HG03159 (cell line): ENCODE results near the gene CYP27A1.
"Not testable (repeated sequence)": the region's sequence is repeated elsewhere in the genome, so short reads cannot be mapped to it uniquely, and the experiment has no call there.

Experiments
- ATAC-seq: cut with Tn5 transposase; IDR thresholded peaks from one replicate; pipeline ENCODE4 v1.9.1; 2021; ENCODE audit warnings: mild to moderate bottlenecking, moderate library complexity; ENCODE audit not compliant: unreplicated experiment

Gene CYP27A1

GRCh38 chr2:218830526-218831306 is 48.8 kb downstream of the CYP27A1 start:
- no peak for ATAC-seq

- no peak for ATAC-seq
Observed at GRCh38 chr2:218831378-218831990, 49.5 kb downstream of the CYP27A1 start, which contains the start of gene PRKAG3. PRKAG3 (minus strand) TSS chr2:218831803.

DNA sequence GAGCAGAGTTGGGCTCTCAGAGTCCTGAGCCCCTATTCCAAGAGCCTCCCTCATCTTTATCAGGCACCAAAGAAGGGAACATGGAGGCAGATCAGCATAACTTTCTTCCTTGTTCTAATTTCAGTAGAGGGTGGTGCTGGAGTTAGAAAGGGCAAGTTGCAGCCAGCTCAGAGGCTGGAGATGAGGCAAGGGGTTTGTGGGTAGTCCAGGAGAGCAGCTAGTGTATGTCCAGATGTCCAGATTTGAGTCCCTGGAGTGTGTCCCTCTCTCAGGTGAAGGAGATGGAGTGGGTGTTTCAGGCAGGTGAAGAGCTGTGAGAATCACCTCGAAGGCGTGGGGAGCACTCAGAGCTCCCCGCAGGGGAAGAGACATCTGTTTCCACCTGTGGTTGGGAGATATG is 50.1 kb downstream of the CYP27A1 start:
- no peak for ATAC-seq

- no peak for ATAC-seq
Observed at GRCh38 chr2:218832520-218832919, 50.6 kb downstream of the CYP27A1 start.

- ATAC-seq = no peak
Observed at GRCh38 chr2:218833023-218833609, 51.2 kb downstream of the CYP27A1 start.

DNA sequence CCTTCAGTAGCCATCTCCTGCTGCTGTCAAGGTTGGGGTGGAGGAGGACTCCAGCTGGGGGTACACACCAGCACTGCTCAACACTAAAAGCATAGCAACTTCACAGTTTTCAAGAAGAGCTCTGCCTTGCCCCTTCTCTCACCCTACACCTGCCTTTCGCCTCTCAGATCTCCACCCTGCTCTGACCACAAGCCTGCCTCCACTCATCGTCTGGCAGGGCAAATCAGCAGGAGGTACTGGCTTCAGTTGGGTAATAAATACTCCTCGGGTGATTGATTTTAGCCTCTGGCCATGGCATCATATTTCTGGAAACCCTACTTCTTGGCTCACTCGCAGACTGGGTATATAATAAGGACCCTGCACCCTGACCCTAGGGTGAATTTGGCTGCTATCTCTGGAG is 52.7 kb downstream of the CYP27A1 start:
- no peak for ATAC-seq

DNA sequence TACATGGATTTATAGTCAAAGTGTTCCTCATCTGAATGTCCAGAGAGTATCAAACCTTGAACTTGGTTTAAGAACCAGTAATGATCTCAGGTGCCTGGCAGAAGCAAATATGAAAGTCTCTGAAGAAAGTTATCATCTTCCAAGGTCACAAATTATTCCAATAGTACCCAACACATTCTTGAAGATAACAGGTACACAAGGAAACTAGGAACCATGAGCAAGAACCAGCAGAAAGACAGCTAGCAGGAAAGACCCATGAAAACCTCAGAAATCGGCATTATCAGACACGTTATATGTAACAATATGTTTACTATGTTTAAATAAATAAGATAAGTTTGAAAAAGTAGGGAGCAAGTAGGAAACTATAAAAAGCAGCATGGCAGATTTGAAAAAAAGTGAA is 55.5 kb downstream of the CYP27A1 start:
- ATAC-seq = no peak

DNA sequence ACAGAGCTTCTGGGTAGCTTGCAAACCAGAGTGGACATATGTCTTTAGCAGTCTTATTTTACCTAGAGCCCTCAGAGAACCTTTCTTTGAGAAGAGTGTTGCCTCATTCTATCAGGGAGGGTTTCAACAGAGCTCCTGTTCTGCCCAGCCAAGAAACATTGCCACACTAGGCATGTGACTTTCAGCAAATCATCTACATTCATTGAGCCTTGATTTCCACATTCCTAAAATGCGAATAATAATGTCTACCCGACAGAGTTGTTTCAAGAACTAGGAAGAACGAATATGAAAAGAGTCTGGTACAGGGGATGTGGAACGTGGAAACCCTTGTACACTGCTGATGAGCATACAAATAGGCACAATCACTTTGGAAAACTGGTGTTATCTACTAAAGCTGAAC is 57.5 kb downstream of the CYP27A1 start:
- ATAC-seq = no peak

GRCh38 chr2:218839888-218840287 is 57.9 kb downstream of the CYP27A1 start:
- ATAC-seq = no peak

- ATAC-seq = not testable (repeated sequence)
Observed at GRCh38 chr2:218844334-218844733, 62.4 kb downstream of the CYP27A1 start.

DNA sequence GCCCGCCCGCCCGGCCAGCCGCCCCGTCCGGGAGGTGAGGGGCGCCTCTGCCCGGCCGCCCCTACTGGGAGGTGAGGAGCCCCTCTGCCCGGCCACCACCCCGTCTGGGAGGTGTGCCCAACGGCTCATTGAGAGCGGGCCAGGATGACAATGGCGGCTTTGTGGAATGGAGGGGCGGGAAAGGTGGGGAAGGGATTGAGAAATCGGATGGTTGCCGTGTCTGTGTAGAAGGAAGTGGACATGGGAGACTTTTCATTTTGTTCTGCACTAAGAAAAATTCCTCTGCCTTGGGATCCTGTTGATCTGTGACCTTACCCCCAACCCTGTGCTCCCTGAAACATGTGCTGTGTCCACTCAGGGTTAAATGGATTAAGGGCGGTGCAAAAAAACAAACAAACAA is 65.0 kb downstream of the CYP27A1 start:
- not testable (repeated sequence) for ATAC-seq

DNA sequence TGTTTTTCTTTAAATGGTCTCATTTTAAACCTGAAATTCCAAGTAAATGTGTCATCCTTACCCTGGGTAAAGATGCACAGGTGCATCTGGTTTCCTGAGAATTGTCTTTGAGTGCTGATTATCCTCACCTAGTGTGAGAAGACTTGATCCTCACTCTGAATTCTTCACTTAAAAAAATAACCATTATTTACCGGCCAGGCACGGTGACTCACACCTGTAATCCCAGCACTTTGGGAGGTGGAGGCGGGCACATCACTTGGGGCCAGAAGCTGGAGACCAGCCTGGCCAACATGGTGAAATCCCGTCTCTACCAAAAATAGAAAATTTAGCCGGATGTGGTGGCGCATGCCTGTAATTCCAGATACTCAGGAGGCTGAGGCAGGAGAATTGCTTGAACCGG is 67.8 kb downstream of the CYP27A1 start:
- no peak for ATAC-seq

DNA sequence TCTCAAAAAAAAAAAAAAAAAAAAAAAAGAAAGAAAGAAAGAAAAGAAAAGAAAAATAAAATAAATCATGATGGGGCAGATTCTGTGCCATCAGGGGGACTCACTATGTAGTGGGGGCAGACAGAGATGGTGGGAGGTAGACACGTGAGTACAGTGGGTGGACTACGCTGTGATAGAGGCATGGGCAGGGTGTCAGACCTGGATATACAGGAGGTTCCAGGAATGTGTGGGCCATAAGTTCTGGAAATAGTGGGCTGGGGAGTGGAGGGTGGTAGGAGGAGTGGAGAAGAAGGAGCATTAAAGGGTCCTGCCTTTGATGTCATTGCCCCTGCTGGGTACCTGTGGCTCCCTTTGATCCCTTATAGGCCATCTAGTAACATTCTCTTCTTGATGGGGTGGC is 68.8 kb downstream of the CYP27A1 start:
- ATAC-seq = no peak

DNA sequence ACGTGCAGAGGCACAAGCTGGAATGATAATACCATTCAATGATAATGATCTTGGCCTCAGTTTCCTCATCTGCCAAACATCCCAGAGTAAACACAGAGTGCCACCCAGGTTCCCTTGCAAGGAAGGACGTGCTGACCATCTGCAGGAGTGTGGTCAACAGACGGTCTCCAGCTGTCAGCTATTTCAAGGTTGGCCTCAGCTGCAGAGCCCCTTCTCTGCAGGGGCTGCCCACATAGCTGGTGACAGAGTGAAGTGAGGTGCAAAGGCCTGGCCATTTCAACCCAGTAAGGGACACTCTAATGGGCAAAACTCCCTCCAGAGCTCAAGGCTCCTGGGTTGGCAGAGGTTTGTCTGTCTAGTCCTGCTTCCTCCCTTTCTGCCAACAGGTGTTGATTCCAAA is 69.3 kb downstream of the CYP27A1 start:
- ATAC-seq = no peak

DNA sequence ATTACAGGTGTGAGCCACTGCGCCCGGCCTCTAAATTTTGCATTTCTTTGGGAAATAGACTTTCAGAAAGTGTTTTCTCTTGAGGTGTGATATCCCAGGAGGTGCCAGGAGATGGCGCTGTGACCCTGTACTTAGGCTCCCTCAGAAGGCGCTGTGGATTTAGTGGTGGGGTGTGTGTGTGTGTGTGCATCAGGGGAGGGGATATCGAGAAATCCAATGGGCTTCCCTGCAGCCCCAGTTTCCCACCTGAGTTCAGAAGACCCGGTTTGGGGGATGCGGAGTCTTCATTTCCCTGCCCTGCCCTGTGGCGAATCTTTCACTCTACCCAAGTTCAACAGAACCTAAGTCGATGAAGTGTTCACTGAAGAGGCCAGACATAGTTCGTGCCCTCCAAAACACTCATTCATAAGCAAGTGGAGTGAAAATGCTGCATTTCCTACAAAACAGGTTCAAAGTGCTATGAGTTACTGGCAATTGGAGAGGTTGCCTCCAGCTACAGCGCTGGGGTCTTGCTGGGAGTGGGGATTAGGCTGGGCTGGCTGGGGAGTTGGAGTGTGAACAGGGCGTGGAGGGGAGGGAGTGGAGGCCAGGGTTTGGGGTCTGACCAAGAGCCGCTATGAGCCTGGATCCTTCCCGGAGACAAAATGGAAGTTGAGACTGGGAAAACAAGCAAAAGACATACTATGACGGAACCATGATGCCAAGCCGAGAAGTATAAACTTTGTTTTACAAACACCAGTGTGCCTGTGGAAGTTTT is 71.1 kb downstream of the CYP27A1 start:
- no peak for ATAC-seq

GRCh38 chr2:218853766-218854165 is 71.8 kb downstream of the CYP27A1 start:
- no peak for ATAC-seq

GRCh38 chr2:218854860-218855259 is 72.9 kb downstream of the CYP27A1 start:
- ATAC-seq = no peak

DNA sequence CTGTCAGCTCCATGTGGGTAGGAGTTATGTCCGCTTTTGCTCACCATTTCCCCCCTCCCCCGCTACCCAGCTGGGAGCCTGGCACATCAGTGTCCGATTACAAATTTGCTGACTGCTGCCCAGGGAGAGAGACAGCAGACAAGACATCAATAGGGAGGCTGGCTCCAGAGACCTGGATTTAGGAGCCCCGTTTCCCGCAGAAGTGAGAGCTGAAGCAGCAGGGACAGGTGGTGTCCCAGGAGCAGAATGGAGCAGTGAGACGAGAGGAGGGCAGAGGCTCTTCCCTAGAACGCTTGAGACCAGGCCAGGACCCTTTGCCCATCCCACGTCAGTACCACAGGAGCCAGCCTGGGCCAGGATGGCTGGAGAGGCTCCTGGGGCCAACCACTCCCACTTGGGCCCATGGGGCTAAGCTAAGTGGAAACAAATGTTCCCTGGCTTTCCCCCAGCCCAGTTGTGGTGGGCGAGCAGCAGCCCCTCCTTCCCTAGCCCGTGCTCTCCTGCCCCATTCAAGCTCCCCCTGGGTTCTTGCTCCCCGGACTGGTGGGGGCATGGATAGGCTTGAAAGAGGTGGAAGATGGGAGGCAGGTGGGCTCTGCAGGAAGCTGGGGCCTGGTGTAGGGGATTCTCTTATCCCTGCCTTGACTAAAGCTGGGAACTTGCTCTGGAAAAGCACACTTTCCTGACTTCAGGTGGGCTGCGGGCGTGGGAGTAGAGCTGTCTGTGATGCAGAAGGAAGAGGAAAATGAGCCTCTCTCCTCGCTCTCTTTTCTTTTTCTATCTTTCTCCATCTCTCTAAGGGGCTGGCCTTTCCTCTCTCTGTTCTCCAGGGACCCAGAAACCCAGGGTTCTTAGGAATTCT is 73.6 kb downstream of the CYP27A1 start:
- ATAC-seq = no peak

DNA sequence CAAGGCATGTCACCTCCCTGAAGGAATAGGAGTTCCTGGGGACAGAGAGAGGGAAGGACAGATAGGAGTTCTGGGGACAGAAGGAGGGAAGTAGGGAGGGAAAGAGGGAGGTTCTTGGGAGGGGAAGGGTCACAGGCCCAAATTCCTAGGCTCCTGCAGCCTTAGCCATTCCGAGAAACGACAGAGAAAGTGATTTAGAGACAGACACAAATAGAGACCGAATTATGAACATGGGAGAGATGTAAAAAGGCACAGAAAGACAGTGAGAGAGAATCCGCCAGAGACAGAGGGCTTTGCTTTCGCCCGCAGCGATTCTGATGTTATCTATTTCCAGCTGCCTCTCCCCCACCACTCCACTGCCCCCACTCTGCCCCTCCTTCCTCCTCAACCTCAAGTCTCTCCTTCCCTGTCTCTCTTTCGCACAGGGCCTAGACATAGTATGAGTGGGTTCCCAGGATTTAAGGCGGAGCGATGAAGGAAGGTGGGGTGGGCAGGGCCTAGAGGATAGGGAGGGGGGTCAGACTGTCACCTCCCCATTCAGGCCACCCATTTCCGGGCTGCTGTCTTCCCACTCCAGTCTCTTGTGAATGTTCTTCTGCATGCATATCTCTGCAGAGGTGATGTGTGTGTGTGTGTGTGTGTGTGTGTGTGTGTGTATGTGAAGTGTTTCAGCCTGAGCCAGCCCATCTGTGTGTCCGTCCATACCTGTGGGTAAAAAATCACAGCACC is 74.4 kb downstream of the CYP27A1 start:
- no peak for ATAC-seq

- ATAC-seq = no peak
Observed at GRCh38 chr2:218856896-218857243, 74.9 kb downstream of the CYP27A1 start.
